Heart right ventricle (tissue), 16 donors: ENCODE data around the gene WIPF2. TPM values are rescaled to one million over a fixed set of nuclear protein-coding genes. Genes with fewer than 3 reads are reported as not detected.
A peak's percentile ranks its signal among the peaks of the same experiment; 100 is the strongest.
"Not testable (repeated sequence)": the region's sequence is repeated elsewhere in the genome, so short reads cannot be mapped to it uniquely, and the experiment has no call there.

Experiments
- ATAC-seq, 8 donors: fragments of 200-7000 bp; cut with Tn5 transposase; one replicate each; pipeline ENCODE4 v1.9.1; 2020; ENCODE audit warnings: mild to moderate bottlenecking in 8 of 8, moderate library complexity in 8 of 8, moderate number of reproducible peaks in 1 of 8
- DNase-seq, 2 donors: peaks; one replicate each; pipeline ENCODE4 v3.0.0-alpha.2; 2020
- H3K27ac ChIP-seq, 10 donors: fragments of 200-600 bp; sonication (generic) in 2 of 10; one replicate each; pipeline versions ENCODE4 v1.5.0 to v1.8.0; 2020 to 2022; ENCODE audit warnings: mild to moderate bottlenecking in 3 of 10
- H3K27me3 ChIP-seq, 7 donors: fragments of 200-600 bp; one replicate each; pipeline ENCODE4 v1.8.0; 2021 to 2022; ENCODE audit warnings: mild to moderate bottlenecking in 2 of 7
- H3K36me3 ChIP-seq, 9 donors: fragments of 200-600 bp; sonication (generic) in 1 of 9; one replicate each; pipeline versions ENCODE4 v1.5.0 to v1.8.0; 2020 to 2022; ENCODE audit warnings: mild to moderate bottlenecking in 2 of 9
- H3K4me1 ChIP-seq, 9 donors: fragments of 200-600 bp; sonication (generic) in 1 of 9; one replicate each; pipeline versions ENCODE4 v1.5.0 to v1.8.0; 2020 to 2022; ENCODE audit warnings: mild to moderate bottlenecking in 4 of 9
- H3K4me3 ChIP-seq, 10 donors: fragments of 200-600 bp; sonication (generic) in 2 of 10; one replicate each; pipeline versions ENCODE4 v1.5.0 to v1.8.0; 2020 to 2022; ENCODE audit warnings: mild to moderate bottlenecking in 7 of 10, moderate library complexity in 2 of 10
- H3K9me3 ChIP-seq, 11 donors: fragments of 200-600 bp in 10 of 11; sonication (generic) in 2 of 11; one replicate each; pipeline versions ENCODE4 v1.5.0 to v1.8.0; 2013 to 2022; ENCODE audit warnings: mild to moderate bottlenecking in 2 of 11, control low read depth in 1 of 11, moderate library complexity in 1 of 11
- CTCF ChIP-seq, 9 donors: fragments of 200-600 bp; sonication (generic) in 2 of 9; IDR thresholded peaks; one replicate each; pipeline versions ENCODE4 v1.5.0 to v1.8.0; 2021 to 2022; ENCODE audit warnings: antibody characterized with exemption in 9 of 9, mild to moderate bottlenecking in 5 of 9, moderate library complexity in 1 of 9
- WGBS, 2 donors: extraction: QIAGEN DNeasy Blood & Tissue Kit; methylation state at CpG; one replicate each; pipeline ENCODE4 v1.1.7; 2013; ENCODE audit warnings: inconsistent platforms in 1 of 2; 5-methylcytosine and 5-hydroxymethylcytosine counted together
- intact Hi-C, 10 donors: fragments of 100-400 bp; cut with DNase I; formaldehyde crosslinking; loops; one replicate each; pipeline versions ENCODE4 v1.11.1 to v1.14.2; 2022
- polyA plus RNA-seq, 2 donors: library from polyadenylated mRNA; stranded (reverse); fragments of 200-250 nt; gene quantifications; one replicate each; pipeline ENCODE4 v1.2.3, GENCODE V29; 2013
- total RNA-seq, 10 donors: library from RNA; stranded (reverse); fragmentation: NEBNext Ultra II Directional in 3 of 10; extraction: Animal tissue kit (Norgen Biotek cat#: 25700) in 3 of 10; gene quantifications; one replicate each; pipeline versions ENCODE4 v1.2.1 to v1.2.4, GENCODE V29; 2021 to 2023
- donor health status: Arrhythmogenic right ventricular cardiomyopathy.
- donor health status: ischemic (EF 13 %, LVEDD 7.1; RV severe dilation, severe dysfunction).
- donor health status: healthy with polysubstance abuse.
- donor health status: DM: no; HTN: yes; CAD: no.
- donor health status: DM: no; HTN: no; CAD: no.
- donor health status: ischemic (EF 25% LVEDD 6.9; RV normal size, moderate dysfunction).
- donor health status: ischemic (EF 25% LVEDD 5.7; RV mildly dilated, moderate dysfunction).
- donor health status: healthy.
- donor health status: DM: yes; HTN: yes; CAD: no.
- donor health status: Ischemic cardiomyopathy.
- donor health status: ischemic (EF 35%, LVEDD 5.7; RV mildly dilated, moderate dysfunction).
- donor health status: nonischemic (EF 11% LVEDD 7.7; RV severe dilation, severe dysfunction).
- donor health status: DM: yes; HTN: yes; CAD: no.
- donor health status: PGD.
- donor health status: ischemic (EF 29% LVEDD 5.4; RV normal size, mild dysfunction).
- donor health status: nonischemic (EF 23%, LVEDD 6.1; RV moderate dilation, normal function).

Gene WIPF2
- total and polyA plus RNA-seq, 12 donors: 5.1 to 16.0 (median 12.5) TPM

- Histone ChIP-seq H3K36me3 (peaks cover 0 to 18% (median 0%) of the 10 kb centered on the region in 9 donors), H3K4me1 (peaks cover 0 to 70% (median 28%) of the 10 kb centered on the region in 9 donors), H3K4me3 (no peak overlapping the region), H3K27ac (peak overlapping the region; percentile 36 to 82 (median 74)), H3K9me3 (no peaks in the 10 kb centered on the region), H3K27me3 (no peaks in the 10 kb centered on the region)
- DNase-seq (peak in 1 of 2 donors; percentile 75), ATAC-seq (peak; percentile 43 to 92 (median 85))
- TF ChIP-seq CTCF (IDR thresholded peaks at IDR 0.05): no peak
- WGBS, 2 donors: 32 to 42% methylated on average over 1 of the region's 1 CpG
- intact Hi-C loops: loop anchor here in 8 of 10 donors (5.0 to 10.0 kb wide), 5 partner anchors 91 to 281 kb away; partner anchors contain the start of gene CSF3 (in 4 of the 8)
These were observed 74.3 kb downstream of the WIPF2 start for GRCh38 chr17:40293363-40293762.

- 80 to 82% methylated on average over 5 of the region's 5 CpGs for WGBS, 2 donors
- H3K36me3 ChIP-seq: peaks cover 0 to 22% (median 0%) of the 10 kb centered on the region in 9 donors
- H3K27ac ChIP-seq: peak overlapping the region in 6 of 10 donors; percentile 15 to 82 (median 38)
- DNase-seq: no peak
- no peak for TF ChIP-seq CTCF (IDR thresholded peaks at IDR 0.05)
- H3K9me3 ChIP-seq: no peaks in the 10 kb centered on the region
- intact Hi-C loops: loop anchor here in 5 of 10 donors (10.0 kb wide), 3 partner anchors 181 to 281 kb away; partner anchors contain the start of gene CSF3 (in 4 of the 5)
- no peak overlapping the region for H3K4me3 ChIP-seq
- H3K27me3 ChIP-seq: no peaks in the 10 kb centered on the region
- no peak for ATAC-seq
- H3K4me1 ChIP-seq: peaks cover 0 to 80% (median 38%) of the 10 kb centered on the region in 9 donors
These were observed 76.7 kb downstream of the WIPF2 start for GRCh38 chr17:40295488-40296436.

GRCh38 chr17:40297511-40297910, 78.4 kb downstream of the WIPF2 start:
- H3K9me3 ChIP-seq: no peaks in the 10 kb centered on the region
- H3K27ac ChIP-seq: peak overlapping the region in 5 of 10 donors; percentile 13 to 74 (median 43)
- intact Hi-C loops: loop anchor here in 5 of 10 donors (10.0 kb wide), 3 partner anchors 183 to 283 kb away; partner anchors contain the start of gene CSF3 (in 4 of the 5)
- WGBS, 2 donors: 75 to 78% methylated on average over 2 of the region's 2 CpGs
- TF ChIP-seq CTCF (IDR thresholded peaks at IDR 0.05): no peak
- H3K36me3 ChIP-seq: peaks cover 0 to 31% (median 0%) of the 10 kb centered on the region in 9 donors
- DNase-seq: no peak
- H3K27me3 ChIP-seq: no peaks in the 10 kb centered on the region
- no peak for ATAC-seq
- no peak overlapping the region for H3K4me3 ChIP-seq
- H3K4me1 ChIP-seq: peaks cover 0 to 64% (median 38%) of the 10 kb centered on the region in 9 donors

DNA sequence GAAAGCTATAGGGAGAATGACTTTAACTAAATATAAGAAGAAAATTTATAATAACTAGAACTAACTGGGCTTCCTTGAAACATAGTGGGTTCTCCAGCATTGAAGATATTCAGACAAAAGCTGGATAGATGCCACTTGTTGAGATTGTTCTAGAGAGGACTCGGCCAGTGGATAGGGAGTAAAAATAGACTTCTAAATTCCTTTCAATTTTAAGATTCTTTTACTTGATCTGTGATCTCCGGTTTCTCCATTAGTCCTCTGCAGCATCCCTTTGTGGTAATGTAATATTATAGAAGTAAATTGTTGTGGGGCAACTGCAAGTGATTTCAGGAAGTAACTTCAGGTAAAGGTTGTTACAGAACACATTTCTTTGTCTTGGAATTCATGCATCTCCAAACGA, 79.6 kb downstream of the WIPF2 start:
- H3K27ac ChIP-seq: peak overlapping the region in 5 of 10 donors; percentile 15 to 74 (median 43)
- peaks cover 0 to 32% (median 0%) of the 10 kb centered on the region in 9 donors for H3K36me3 ChIP-seq
- intact Hi-C loops: loop anchor here in 5 of 10 donors (10.0 kb wide), 3 partner anchors 184 to 284 kb away; partner anchors contain the start of gene CSF3 (in 4 of the 5)
- no peaks in the 10 kb centered on the region for H3K9me3 ChIP-seq
- no peak for TF ChIP-seq CTCF (IDR thresholded peaks at IDR 0.05)
- 9 to 17% methylated on average over 3 of the region's 3 CpGs for WGBS, 2 donors
- H3K4me1 ChIP-seq: peaks cover 0 to 66% (median 36%) of the 10 kb centered on the region in 9 donors
- H3K27me3 ChIP-seq: no peaks in the 10 kb centered on the region
- no peak for DNase-seq
- no peak overlapping the region for H3K4me3 ChIP-seq
- ATAC-seq: peak in 3 of 8 donors; percentile 11 to 36 (median 17)

- ATAC-seq, H3K4me3 ChIP-seq, DNase-seq, H3K9me3 ChIP-seq, H3K27me3 ChIP-seq: not testable (repeated sequence)
- H3K27ac ChIP-seq: peak overlapping the region in 2 of 10 donors; percentile 22 to 74
- WGBS, 2 donors: 58 to 71% methylated on average over 7 of the region's 7 CpGs
- H3K4me1 ChIP-seq: peaks cover 0 to 66% (median 36%) of the 10 kb centered on the region in 9 donors
- intact Hi-C loops: loop anchor here in 5 of 10 donors (10.0 kb wide), 3 partner anchors 184 to 284 kb away; partner anchors contain the start of gene CSF3 (in 4 of the 5)
- peaks cover 0 to 32% (median 0%) of the 10 kb centered on the region in 9 donors for H3K36me3 ChIP-seq
These were observed 80.2 kb downstream of the WIPF2 start for GRCh38 chr17:40299159-40299757.
